Suprapubic skin (tissue), 4 donors: ENCODE results near the gene TENM3. TPM values are rescaled to one million over a fixed set of nuclear protein-coding genes. Genes with fewer than 3 reads are reported as not detected.

Experiments
- DNase-seq, 2 donors: peaks; one replicate each; pipeline ENCODE4 v3.0.0-alpha.2; 2019; ENCODE audit warnings: low spot score in 2 of 2
- H3K27ac ChIP-seq: fragments of 200-600 bp; sonication (generic); one replicate; pipeline ENCODE4 v1.5.1; 2019
- H3K27me3 ChIP-seq: fragments of 200-600 bp; sonication (generic); one replicate; pipeline ENCODE4 v1.5.1; 2019
- H3K36me3 ChIP-seq: fragments of 200-600 bp; sonication (generic); one replicate; pipeline ENCODE4 v1.5.1; 2019
- H3K4me1 ChIP-seq: fragments of 200-600 bp; sonication (generic); one replicate; pipeline ENCODE4 v1.5.1; 2019
- H3K4me3 ChIP-seq: fragments of 200-600 bp; sonication (generic); one replicate; pipeline ENCODE4 v1.5.1; 2019; ENCODE audit warnings: mild to moderate bottlenecking
- H3K9me3 ChIP-seq: fragments of 200-600 bp; sonication (generic); one replicate; pipeline ENCODE4 v1.5.1; 2019
- EP300 ChIP-seq: sonication (generic); formaldehyde crosslinking; IDR thresholded peaks from one replicate; pipeline ENCODE4 v1.6.1; 2017; ENCODE audit warnings: antibody characterized with exemption
- POLR2A ChIP-seq, 2 donors: fragments of 450-650 bp; IDR thresholded peaks; one replicate each; pipeline ENCODE4 v1.6.1; 2017; ENCODE audit warnings: antibody characterized with exemption in 2 of 2, mild to moderate bottlenecking in 2 of 2, moderate library complexity in 2 of 2
- POLR2AphosphoS5 ChIP-seq, 3 donors: sonication (generic); formaldehyde crosslinking; IDR thresholded peaks; one replicate each; pipeline ENCODE4 v1.6.1; 2017; ENCODE audit warnings: antibody characterized with exemption in 3 of 3
- WGBS: methylation state at CpG from one replicate; pipeline ENCODE4 v1.1.5; 2018; 5-methylcytosine and 5-hydroxymethylcytosine counted together
- total RNA-seq, 4 donors: library from RNA; depleted of rRNA; stranded (reverse); fragments of >200 nt; gene quantifications; one replicate each; pipeline ENCODE4 v1.1.0, GENCODE V29; 2016
- TF ChIP-seq, protein P1 (sequence below), 2 donors: fragments of 200-600 bp in 1 of 2; fragments of 450-650 bp in 1 of 2; sonication (generic) in 1 of 2; IDR thresholded peaks; one replicate each; pipeline ENCODE4 v1.5.1; 2016 to 2019; ENCODE audit warnings: antibody characterized with exemption in 2 of 2, mild to moderate bottlenecking in 1 of 2, moderate library complexity in 1 of 2

The TENM3 gene
- total RNA-seq, 4 donors from 2014 or later, result 0.81 to 2.9 (median 1.8) TPM

DNA sequence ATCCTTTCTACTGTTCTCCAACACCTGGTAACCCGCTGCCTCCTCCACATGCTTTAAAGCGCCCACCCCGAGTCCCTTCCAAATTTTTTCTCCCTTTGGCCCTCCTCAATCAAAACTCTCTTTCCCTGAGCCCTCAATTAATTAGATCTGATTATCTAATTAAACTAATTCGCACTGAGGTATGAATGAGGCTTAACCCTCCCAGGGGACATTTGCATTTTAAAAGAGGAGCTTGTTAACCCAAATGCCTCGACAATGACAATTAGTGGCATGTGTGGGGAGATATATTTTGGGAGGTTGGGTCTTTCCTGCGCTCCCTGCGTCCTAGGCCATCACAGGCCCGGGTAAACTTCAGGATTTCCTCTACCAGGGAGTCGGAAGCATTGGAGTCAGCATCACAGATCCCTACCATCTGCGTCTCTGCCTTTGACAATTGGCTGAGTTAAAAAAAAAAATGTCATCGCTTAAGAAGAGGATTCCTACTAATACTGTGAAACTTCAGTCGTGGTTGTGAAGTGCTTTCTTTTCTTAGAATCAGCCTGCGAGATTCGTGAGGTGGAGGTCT, 50.6 kb downstream of the TENM3 start:
- Histone ChIP-seq H3K27ac (no peak overlapping the region), H3K9me3 (no peaks in the 10 kb centered on the region), H3K27me3 (no peaks in the 10 kb centered on the region), H3K4me3 (no peak overlapping the region), H3K36me3 (no peaks in the 10 kb centered on the region), H3K4me1 (no peaks in the 10 kb centered on the region)
- DNase-seq, result no peak
- WGBS, result 73% methylated on average over 14 of the region's 14 CpGs
- TF ChIP-seq POLR2A (IDR thresholded peaks at IDR 0.05), result no peak

DNA sequence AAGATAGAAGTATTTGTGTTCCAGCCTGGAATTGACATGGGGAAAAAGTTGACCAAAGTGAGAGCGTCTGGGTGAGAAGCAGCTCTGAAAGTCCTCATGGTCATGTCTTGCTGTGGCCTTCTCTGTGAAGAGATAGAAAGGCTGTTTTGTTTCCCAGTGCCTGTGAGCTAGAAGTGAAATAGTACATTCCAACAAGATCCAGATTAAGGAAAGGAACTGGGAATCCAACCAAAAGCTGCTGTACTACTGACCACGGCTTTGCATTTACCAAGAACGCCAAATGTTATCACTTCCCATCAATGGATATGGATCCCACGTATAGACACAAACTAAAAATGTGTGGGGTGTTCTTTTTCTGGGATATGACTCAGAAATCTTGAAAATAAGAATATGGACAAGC, 51.2 kb downstream of the TENM3 start:
- WGBS, result 84% methylated on average over 4 of the region's 4 CpGs
- H3K27me3 ChIP-seq, result no peaks in the 10 kb centered on the region
- no peak for DNase-seq

DNA sequence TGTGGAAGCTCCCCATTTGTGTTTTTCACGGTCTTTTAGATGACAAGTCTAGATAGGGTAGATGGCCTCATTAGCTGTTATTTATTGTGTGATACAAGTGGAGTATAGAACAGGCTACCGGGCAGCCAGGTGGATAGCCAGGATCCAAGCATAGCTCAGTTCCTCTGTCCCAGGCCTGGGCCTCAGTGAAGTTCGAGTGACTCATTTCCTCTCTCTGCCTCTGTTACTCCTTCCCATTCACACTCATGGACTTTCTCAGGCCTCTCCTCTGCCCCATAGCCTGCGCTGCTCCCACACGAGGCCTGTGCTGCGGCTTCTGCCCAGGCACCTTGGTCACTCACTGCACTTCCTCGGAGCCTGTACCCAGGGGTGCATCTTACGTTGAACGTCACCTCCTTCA, 54.5 kb downstream of the TENM3 start:
- TF ChIP-seq POLR2AphosphoS5 (IDR thresholded peaks at IDR 0.05), result no peak
- TF ChIP-seq POLR2A (IDR thresholded peaks at IDR 0.05), result no peak

More for the DNA sequence above, 51.2 kb downstream of the TENM3 start:
- H3K4me1 ChIP-seq, result no peaks in the 10 kb centered on the region
- TF ChIP-seq, protein P1, sequence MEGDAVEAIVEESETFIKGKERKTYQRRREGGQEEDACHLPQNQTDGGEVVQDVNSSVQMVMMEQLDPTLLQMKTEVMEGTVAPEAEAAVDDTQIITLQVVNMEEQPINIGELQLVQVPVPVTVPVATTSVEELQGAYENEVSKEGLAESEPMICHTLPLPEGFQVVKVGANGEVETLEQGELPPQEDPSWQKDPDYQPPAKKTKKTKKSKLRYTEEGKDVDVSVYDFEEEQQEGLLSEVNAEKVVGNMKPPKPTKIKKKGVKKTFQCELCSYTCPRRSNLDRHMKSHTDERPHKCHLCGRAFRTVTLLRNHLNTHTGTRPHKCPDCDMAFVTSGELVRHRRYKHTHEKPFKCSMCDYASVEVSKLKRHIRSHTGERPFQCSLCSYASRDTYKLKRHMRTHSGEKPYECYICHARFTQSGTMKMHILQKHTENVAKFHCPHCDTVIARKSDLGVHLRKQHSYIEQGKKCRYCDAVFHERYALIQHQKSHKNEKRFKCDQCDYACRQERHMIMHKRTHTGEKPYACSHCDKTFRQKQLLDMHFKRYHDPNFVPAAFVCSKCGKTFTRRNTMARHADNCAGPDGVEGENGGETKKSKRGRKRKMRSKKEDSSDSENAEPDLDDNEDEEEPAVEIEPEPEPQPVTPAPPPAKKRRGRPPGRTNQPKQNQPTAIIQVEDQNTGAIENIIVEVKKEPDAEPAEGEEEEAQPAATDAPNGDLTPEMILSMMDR (IDR thresholded peaks at IDR 0.05), result no peak
- no peak for TF ChIP-seq EP300
- no peak for TF ChIP-seq POLR2A (IDR thresholded peaks at IDR 0.05)
- no peak for TF ChIP-seq POLR2AphosphoS5 (IDR thresholded peaks at IDR 0.05)
- H3K9me3 ChIP-seq, result no peaks in the 10 kb centered on the region
- H3K27ac ChIP-seq, result no peak overlapping the region
- H3K4me3 ChIP-seq, result no peak overlapping the region
- no peaks in the 10 kb centered on the region for H3K36me3 ChIP-seq

DNA sequence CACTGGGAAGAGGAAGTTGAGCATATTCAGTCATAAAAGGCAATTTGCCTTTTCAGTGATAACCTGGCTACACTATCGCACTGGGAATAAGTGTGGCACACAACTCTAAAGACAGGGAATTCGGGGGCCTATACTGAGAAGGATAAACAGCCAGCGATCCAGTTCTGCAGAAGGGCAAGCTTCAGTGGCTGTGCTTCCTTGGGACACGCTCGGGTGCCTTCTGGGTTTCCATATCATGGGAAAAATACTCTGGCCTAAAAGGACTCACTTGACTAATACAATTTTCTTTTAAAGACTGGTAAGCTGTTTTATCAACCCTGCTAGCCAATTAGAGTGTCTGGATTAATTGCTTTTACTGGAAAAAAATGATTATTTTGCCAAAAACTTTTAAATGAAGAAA, 58.5 kb downstream of the TENM3 start:
- no peaks in the 10 kb centered on the region for H3K9me3 ChIP-seq
- no peak overlapping the region for H3K4me3 ChIP-seq
- H3K4me1 ChIP-seq, result no peaks in the 10 kb centered on the region
- 84% methylated on average over 5 of the region's 5 CpGs for WGBS
- DNase-seq, result no peak
- H3K36me3 ChIP-seq, result no peaks in the 10 kb centered on the region
- TF ChIP-seq EP300 (no peak), POLR2A (IDR thresholded peaks at IDR 0.05) (no peak)
- H3K27me3 ChIP-seq, result no peaks in the 10 kb centered on the region
- no peak overlapping the region for H3K27ac ChIP-seq

More for the DNA sequence above, 54.5 kb downstream of the TENM3 start:
- Histone ChIP-seq H3K36me3 (no peaks in the 10 kb centered on the region), H3K4me1 (no peaks in the 10 kb centered on the region), H3K27me3 (no peaks in the 10 kb centered on the region), H3K27ac (no peak overlapping the region), H3K9me3 (no peaks in the 10 kb centered on the region), H3K4me3 (no peak overlapping the region)
- 85% methylated on average over 9 of the region's 9 CpGs for WGBS
- no peak for DNase-seq

DNA sequence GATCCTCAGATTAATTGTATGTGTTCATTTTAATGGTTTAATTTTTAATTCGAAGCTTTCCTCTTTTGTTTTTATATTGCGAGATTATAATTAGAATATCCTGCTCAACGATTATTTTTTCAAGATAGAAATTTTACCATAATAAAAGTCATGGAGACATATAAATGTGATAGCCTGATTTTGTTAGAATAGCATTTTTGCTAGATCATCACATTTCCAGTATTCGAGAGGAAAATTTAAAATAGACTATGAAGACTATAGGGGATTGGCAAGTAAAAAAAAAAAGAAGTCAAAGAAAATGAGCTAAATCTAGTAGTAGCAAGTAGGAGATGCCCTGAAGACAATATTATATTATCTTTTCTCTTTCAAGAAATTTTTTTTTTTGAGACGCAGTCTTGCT, 60.6 kb downstream of the TENM3 start:
- no peaks in the 10 kb centered on the region for H3K36me3 ChIP-seq
- TF ChIP-seq POLR2A (IDR thresholded peaks at IDR 0.05) (no peak), POLR2AphosphoS5 (IDR thresholded peaks at IDR 0.05) (no peak), EP300 (no peak)
- TF ChIP-seq, protein P1 (IDR thresholded peaks at IDR 0.05), result no peak
- no peaks in the 10 kb centered on the region for H3K27me3 ChIP-seq
- no peak overlapping the region for H3K4me3 ChIP-seq
- no peak overlapping the region for H3K27ac ChIP-seq
- DNase-seq, result no peak
- H3K9me3 ChIP-seq, result no peaks in the 10 kb centered on the region
- 90% methylated on average over 5 of the region's 5 CpGs for WGBS
- no peaks in the 10 kb centered on the region for H3K4me1 ChIP-seq

DNA sequence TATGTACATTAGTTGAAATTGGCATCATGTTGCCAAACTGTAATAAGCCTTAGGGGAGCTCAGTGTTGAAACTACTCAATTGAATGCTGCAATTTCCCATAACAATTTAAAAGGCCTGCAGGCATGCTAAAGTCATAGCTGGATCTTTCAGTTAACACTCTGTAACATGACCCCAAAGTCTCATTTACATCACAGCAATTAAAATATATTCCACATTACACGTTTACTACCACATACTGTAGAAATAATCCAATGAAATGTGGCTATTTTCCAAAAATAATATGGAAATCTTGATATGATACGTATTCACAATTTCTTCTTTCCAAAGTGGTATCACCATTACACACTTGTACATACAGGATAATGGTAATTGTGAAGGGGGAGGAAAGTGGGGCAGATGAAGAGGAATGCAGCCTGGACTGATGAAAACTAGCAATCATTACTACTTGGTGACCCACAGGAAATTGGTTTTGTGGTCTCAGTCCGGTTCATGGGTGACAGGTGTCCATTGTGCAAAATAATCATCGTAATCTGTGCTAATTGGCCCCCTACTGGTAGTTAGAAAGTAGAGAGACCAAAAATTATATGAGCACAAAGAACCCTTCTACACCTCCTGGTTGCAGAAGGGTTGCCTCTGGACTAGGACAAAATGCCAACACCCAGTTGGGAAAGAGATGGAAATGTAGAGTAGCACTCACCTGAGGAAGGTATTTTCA, 63.7 kb downstream of the TENM3 start:
- H3K27ac ChIP-seq, result no peak overlapping the region
- no peaks in the 10 kb centered on the region for H3K9me3 ChIP-seq
- DNase-seq, result no peak
- WGBS, result 50% methylated on average over 4 of the region's 4 CpGs
- no peak overlapping the region for H3K4me3 ChIP-seq
- no peaks in the 10 kb centered on the region for H3K27me3 ChIP-seq
- H3K4me1 ChIP-seq, result no peaks in the 10 kb centered on the region
- no peaks in the 10 kb centered on the region for H3K36me3 ChIP-seq
- TF ChIP-seq POLR2A (IDR thresholded peaks at IDR 0.05) (no peak), EP300 (no peak), POLR2AphosphoS5 (IDR thresholded peaks at IDR 0.05) (no peak)
- TF ChIP-seq, protein P1 (IDR thresholded peaks at IDR 0.05), result no peak
